GM12878 (cell line): ENCODE results near the gene LGALS9. TPM values are rescaled to one million over a fixed set of nuclear protein-coding genes. Genes with fewer than 3 reads are reported as not detected.

Experiments
- ATAC-seq: fragments of 200-7000 bp; cut with Tn5 transposase; 3 replicates; pipeline ENCODE4 v1.9.1; 2020; ENCODE audit warnings: mild to moderate bottlenecking, moderate library complexity
- BruUV-seq: library from RNA; stranded (reverse); fragments of 400-500 nt; replicated peaks from 2 replicates; lab custom pipeline; 2021; lab: Mats Ljungman, UMichigan
- CTCF ChIA-PET: fragments of 300-600 bp; sonication (Branson Sonifier 250); formaldehyde crosslinking; extraction: SDS; loops from one replicate; lab custom pipeline; 2021; ENCODE audit warnings: inconsistent platforms; lab: Yijun Ruan, JAX
- POLR2A ChIA-PET: fragments of 350-600 bp; formaldehyde crosslinking; extraction: SDS; loops from one replicate; lab custom pipeline; 2021; ENCODE audit warnings: inconsistent platforms; lab: Charles Lee
- RAD21 ChIA-PET: fragments of 300-600 bp; sonication (Branson Sonifier 250); formaldehyde crosslinking; loops from one replicate; lab custom pipeline; 2023; ENCODE audit warnings: antibody characterized with exemption; ENCODE audit not compliant: unreplicated experiment; lab: Charles Lee
- SMC1A ChIA-PET: fragments of 300-600 bp; sonication (Branson Sonifier 250); formaldehyde crosslinking; loops from one replicate; lab custom pipeline; 2023; ENCODE audit not compliant: unreplicated experiment, uncharacterized antibody; lab: Charles Lee
- DNase-seq: peaks from one replicate; pipeline ENCODE4 v3.0.0-alpha.2; 2011; ENCODE audit warnings: low read depth, low spot score
- FAIRE-seq: peaks from 3 replicates; lab custom pipeline; 2011; peaks lifted over from hg19 to GRCh38; lab: Jason Lieb, UNC
- H2AFZ ChIP-seq: 2 replicates; pipeline ENCODE4 v1.6.0; 2011; ENCODE audit warnings: low read depth, low read length, control low read depth; ENCODE audit not compliant: control insufficient read depth
- H3K27ac ChIP-seq: 2 replicates; pipeline ENCODE4 v1.5.1; 2011; ENCODE audit warnings: control low read depth; ENCODE audit not compliant: control insufficient read depth, insufficient read depth
- H3K27me3 ChIP-seq, 2 experiments: replicated peaks in 1 of 2; 2 replicates each; pipeline versions ENCODE4 v1.6.0 to v1.6.1; 2011; ENCODE audit warnings: low read length in 1 of 2; ENCODE audit not compliant: control insufficient read depth in 2 of 2, insufficient read depth in 2 of 2
- H3K36me3 ChIP-seq, 2 experiments: 2 replicates each; pipeline ENCODE4 v1.5.1; 2011; ENCODE audit warnings: low read length in 1 of 2; ENCODE audit not compliant: control insufficient read depth in 2 of 2, insufficient read depth in 2 of 2
- H3K4me1 ChIP-seq: 2 replicates; pipeline ENCODE4 v1.6.1; 2011; ENCODE audit warnings: mild to moderate bottlenecking, low read length, moderate library complexity, mixed read lengths; ENCODE audit not compliant: control insufficient read depth, insufficient read depth
- H3K4me2 ChIP-seq: 2 replicates; pipeline ENCODE4 v1.6.0; 2011; ENCODE audit warnings: control low read depth; ENCODE audit not compliant: control insufficient read depth, insufficient read depth
- H3K4me3 ChIP-seq: fragments of 200-600 bp; sonication (generic); 2 replicates; pipeline ENCODE4 v1.5.1; 2016
- H3K79me2 ChIP-seq: 2 replicates; pipeline ENCODE4 v1.6.0; 2011; ENCODE audit warnings: low read length; ENCODE audit not compliant: control insufficient read depth, insufficient read depth
- H3K9ac ChIP-seq: 2 replicates; pipeline ENCODE4 v1.8.0; 2011; ENCODE audit warnings: low read length, control low read depth, mixed read lengths; ENCODE audit not compliant: control insufficient read depth, insufficient read depth
- H3K9me3 ChIP-seq: replicated peaks from 3 replicates; pipeline ENCODE4 v1.5.1; 2011; ENCODE audit warnings: mild to moderate bottlenecking, low read length; ENCODE audit not compliant: control insufficient read depth, insufficient read depth
- H4K20me1 ChIP-seq: 2 replicates; pipeline ENCODE4 v1.6.0; 2011; ENCODE audit not compliant: control insufficient read depth, insufficient read depth
- BHLHE40 ChIP-seq, 2 experiments: fragments of 450-650 bp in 1 of 2; IDR thresholded peaks; 2 replicates each; pipeline ENCODE4 v1.6.1; 2011 to 2017; ENCODE audit warnings: low read depth in 2 of 2, borderline replicate concordance in 1 of 2, improper control_type of control experiment in 1 of 2, low read length in 1 of 2, mild to moderate bottlenecking in 1 of 2
- SIN3A ChIP-seq: IDR thresholded peaks from 2 replicates; pipeline ENCODE4 v1.6.1; 2012; ENCODE audit warnings: low read depth, low read length, improper control_type of control experiment
- STAT3 ChIP-seq: IDR thresholded peaks from 2 replicates; pipeline ENCODE4 v1.6.1; 2011; ENCODE audit warnings: low read depth, low read length, improper control_type of control experiment
- ZNF274 ChIP-seq: IDR thresholded peaks from one replicate; pipeline ENCODE4 v1.8.0; 2011; ENCODE audit not compliant: insufficient read length, insufficient read depth
- ZNF622 ChIP-seq: fragments of 450-650 bp; IDR thresholded peaks from 2 replicates; pipeline ENCODE4 v1.6.1; 2017; ENCODE audit warnings: mild to moderate bottlenecking, inconsistent platforms
- WGBS: methylation state at CpG from one replicate; pipeline ENCODE4 v1.1.6; 2016; ENCODE audit warnings: low lambda C conversion rate; ENCODE audit not compliant: insufficient replicate concordance, insufficient coverage; ENCODE audit errors: missing lambda C conversion rate; 5-methylcytosine and 5-hydroxymethylcytosine counted together
- in situ Hi-C: fragments of 300-500 bp; cut with MboI; formaldehyde crosslinking; loops from 9 replicates; pipeline ENCODE4 v1.14.3; 2018; ENCODE audit warnings: mixed read lengths
- intact Hi-C: fragments of 100-400 bp; cut with micrococcal nuclease; formaldehyde crosslinking; loops from one replicate; pipeline ENCODE4 v1.14.2; 2022; ENCODE audit not compliant: unreplicated experiment
- polyA plus RNA-seq, 11 experiments: library from polyadenylated mRNA; depleted of rRNA in 4 of 11; unstranded in 6 of 11; stranded (reverse) in 5 of 11; fragments of >200 nt; fragmentation: Nextera tagmentation in 4 of 11; fragmentation: Illumina TruSeq in 1 of 11; extraction: Ambion mirVana in 4 of 11; extraction: Trizol in 1 of 11; gene quantifications; 1 replicate in 1 of 11; 2 replicates in 10 of 11; pipeline versions ENCODE4 v1.2.1 to v1.2.3, GENCODE V29; 2011 to 2016; ENCODE audit warnings: inconsistent platforms in 2 of 11, missing spikeins in 2 of 11, low read depth in 1 of 11
- total RNA-seq, 4 experiments: library from RNA; depleted of rRNA in 3 of 4; stranded (reverse); fragments of >200 nt in 3 of 4; fragmentation: Illumina TruSeq in 1 of 4; extraction: Trizol in 1 of 4; gene quantifications; 2 replicates each; pipeline versions ENCODE4 v1.2.1 to v1.2.3, GENCODE V29; 2013 to 2021
- TF ChIP-seq, protein P1 (sequence below): IDR thresholded peaks from 2 replicates; pipeline ENCODE4 v1.6.1; 2011; ENCODE audit warnings: low read depth, mild to moderate bottlenecking, low read length, moderate library complexity, borderline replicate concordance; ENCODE audit errors: extremely low read depth
- TF ChIP-seq, protein P2 (sequence below): fragments of 450-650 bp; IDR thresholded peaks from 2 replicates; pipeline ENCODE4 v1.6.1; 2016; ENCODE audit warnings: mild to moderate bottlenecking
- TF ChIP-seq, protein P3 (sequence below): IDR thresholded peaks from 2 replicates; pipeline ENCODE4 v1.6.1; 2012; ENCODE audit warnings: mild to moderate bottlenecking, low read depth, low read length
- TF ChIP-seq, protein P4 (sequence below): IDR thresholded peaks from 2 replicates; pipeline ENCODE4 v1.6.1; 2011; ENCODE audit warnings: mild to moderate bottlenecking, low read depth, low read length, moderate library complexity; ENCODE audit not compliant: insufficient replicate concordance
- TF ChIP-seq, protein P5 (sequence below): fragments of 450-650 bp; IDR thresholded peaks from 2 replicates; pipeline ENCODE4 v1.6.1; 2017; ENCODE audit warnings: mild to moderate bottlenecking
- TF ChIP-seq, protein P6 (sequence below): fragments of 450-650 bp; IDR thresholded peaks from 2 replicates; pipeline ENCODE4 v1.6.1; 2014; ENCODE audit warnings: mild to moderate bottlenecking

Gene LGALS9
- total and polyA plus RNA-seq, 10 of the 15 experiments (the other 5 are each of a cell fraction or from before 2014, with no cell fraction given), result 22.5 to 294 (median 155) TPM

DNA sequence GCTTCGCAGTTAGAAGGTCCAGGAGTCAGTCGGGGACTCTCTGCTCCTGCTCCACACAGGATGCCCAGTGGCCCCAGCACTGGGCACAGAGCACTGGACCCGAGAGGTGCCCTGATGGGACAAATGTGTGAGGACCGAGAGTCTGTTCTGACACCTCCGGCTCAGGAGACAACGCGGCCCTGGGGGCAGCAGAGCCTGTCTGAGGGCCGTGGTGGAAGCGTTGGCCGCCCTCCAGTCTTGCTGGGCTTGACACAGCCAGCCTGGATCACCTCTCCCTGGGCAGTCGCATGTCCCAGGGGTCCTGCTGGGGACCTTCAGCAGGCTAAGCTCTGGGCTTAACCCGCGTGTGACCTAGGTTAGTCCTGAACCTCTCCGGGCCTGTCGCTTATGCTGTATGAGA lies 23.1 kb downstream of the LGALS9 start:
- RAD21 ChIA-PET, result interaction anchor here (0.6 to 2.5 kb wide), 8 partner anchors 19 to 597 kb away, joined by 3 to 31 read pairs (median 4); no protein-coding TSS in a partner anchor
- Histone ChIP-seq H3K4me2 (no peak overlapping the region), H3K36me3 (no peaks in the 10 kb centered on the region; a peak in 1 of 4 replicates), H4K20me1 (no peaks in the 10 kb centered on the region), H3K79me2 (no peaks in the 10 kb centered on the region), H3K9me3 (no peaks in the 10 kb centered on the region), H3K4me3 (no peak overlapping the region), H3K27ac (no peak overlapping the region), H3K27me3 (no peaks in the 10 kb centered on the region), H3K4me1 (no peaks in the 10 kb centered on the region), H3K9ac (no peak overlapping the region), H2AFZ (peak overlapping the region; percentile 78)
- in situ Hi-C loops (loop anchor here (10.0 kb wide), 1 partner anchor 49 kb away; no protein-coding TSS in a partner anchor), intact Hi-C loops (loop anchor here (1.0 to 5.0 kb wide), 4 partner anchors 102 to 412 kb away; no protein-coding TSS in a partner anchor)
- 90% methylated on average over 15 of the region's 15 CpGs for whole genome bisulfite sequencing
- POLR2A ChIA-PET, result no interaction called here
- SMC1A ChIA-PET, result interaction anchor here (1.0 to 1.5 kb wide), 7 partner anchors 39 to 416 kb away, joined by 3 to 22 read pairs (median 3); no protein-coding TSS in a partner anchor
- no TSS peak for BruUV-seq
- DNase-seq, result no peak
- CTCF ChIA-PET, result interaction anchor here (0.7 to 10.5 kb wide), 33 partner anchors 8 to 681 kb away, joined by 3 to 134 read pairs (median 4); partner anchors contain the start of genes IFT20, LGALS9 and TNFAIP1
- FAIRE-seq, result no peak
- TF ChIP-seq, protein P1, sequence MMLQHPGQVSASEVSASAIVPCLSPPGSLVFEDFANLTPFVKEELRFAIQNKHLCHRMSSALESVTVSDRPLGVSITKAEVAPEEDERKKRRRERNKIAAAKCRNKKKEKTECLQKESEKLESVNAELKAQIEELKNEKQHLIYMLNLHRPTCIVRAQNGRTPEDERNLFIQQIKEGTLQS, result no peak
- TF ChIP-seq ZNF274, result no peak
- TF ChIP-seq, protein P2, sequence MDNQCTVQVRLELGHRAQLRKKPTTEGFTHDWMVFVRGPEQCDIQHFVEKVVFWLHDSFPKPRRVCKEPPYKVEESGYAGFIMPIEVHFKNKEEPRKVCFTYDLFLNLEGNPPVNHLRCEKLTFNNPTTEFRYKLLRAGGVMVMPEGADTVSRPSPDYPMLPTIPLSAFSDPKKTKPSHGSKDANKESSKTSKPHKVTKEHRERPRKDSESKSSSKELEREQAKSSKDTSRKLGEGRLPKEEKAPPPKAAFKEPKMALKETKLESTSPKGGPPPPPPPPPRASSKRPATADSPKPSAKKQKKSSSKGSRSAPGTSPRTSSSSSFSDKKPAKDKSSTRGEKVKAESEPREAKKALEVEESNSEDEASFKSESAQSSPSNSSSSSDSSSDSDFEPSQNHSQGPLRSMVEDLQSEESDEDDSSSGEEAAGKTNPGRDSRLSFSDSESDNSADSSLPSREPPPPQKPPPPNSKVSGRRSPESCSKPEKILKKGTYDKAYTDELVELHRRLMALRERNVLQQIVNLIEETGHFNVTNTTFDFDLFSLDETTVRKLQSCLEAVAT, result no peak
- TF ChIP-seq, protein P3, sequence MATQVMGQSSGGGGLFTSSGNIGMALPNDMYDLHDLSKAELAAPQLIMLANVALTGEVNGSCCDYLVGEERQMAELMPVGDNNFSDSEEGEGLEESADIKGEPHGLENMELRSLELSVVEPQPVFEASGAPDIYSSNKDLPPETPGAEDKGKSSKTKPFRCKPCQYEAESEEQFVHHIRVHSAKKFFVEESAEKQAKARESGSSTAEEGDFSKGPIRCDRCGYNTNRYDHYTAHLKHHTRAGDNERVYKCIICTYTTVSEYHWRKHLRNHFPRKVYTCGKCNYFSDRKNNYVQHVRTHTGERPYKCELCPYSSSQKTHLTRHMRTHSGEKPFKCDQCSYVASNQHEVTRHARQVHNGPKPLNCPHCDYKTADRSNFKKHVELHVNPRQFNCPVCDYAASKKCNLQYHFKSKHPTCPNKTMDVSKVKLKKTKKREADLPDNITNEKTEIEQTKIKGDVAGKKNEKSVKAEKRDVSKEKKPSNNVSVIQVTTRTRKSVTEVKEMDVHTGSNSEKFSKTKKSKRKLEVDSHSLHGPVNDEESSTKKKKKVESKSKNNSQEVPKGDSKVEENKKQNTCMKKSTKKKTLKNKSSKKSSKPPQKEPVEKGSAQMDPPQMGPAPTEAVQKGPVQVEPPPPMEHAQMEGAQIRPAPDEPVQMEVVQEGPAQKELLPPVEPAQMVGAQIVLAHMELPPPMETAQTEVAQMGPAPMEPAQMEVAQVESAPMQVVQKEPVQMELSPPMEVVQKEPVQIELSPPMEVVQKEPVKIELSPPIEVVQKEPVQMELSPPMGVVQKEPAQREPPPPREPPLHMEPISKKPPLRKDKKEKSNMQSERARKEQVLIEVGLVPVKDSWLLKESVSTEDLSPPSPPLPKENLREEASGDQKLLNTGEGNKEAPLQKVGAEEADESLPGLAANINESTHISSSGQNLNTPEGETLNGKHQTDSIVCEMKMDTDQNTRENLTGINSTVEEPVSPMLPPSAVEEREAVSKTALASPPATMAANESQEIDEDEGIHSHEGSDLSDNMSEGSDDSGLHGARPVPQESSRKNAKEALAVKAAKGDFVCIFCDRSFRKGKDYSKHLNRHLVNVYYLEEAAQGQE, result no peak
- TF ChIP-seq, protein P4, sequence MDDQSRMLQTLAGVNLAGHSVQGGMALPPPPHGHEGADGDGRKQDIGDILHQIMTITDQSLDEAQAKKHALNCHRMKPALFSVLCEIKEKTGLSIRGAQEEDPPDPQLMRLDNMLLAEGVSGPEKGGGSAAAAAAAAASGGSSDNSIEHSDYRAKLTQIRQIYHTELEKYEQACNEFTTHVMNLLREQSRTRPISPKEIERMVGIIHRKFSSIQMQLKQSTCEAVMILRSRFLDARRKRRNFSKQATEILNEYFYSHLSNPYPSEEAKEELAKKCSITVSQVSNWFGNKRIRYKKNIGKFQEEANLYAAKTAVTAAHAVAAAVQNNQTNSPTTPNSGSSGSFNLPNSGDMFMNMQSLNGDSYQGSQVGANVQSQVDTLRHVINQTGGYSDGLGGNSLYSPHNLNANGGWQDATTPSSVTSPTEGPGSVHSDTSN, result no peak
- TF ChIP-seq, protein P5, sequence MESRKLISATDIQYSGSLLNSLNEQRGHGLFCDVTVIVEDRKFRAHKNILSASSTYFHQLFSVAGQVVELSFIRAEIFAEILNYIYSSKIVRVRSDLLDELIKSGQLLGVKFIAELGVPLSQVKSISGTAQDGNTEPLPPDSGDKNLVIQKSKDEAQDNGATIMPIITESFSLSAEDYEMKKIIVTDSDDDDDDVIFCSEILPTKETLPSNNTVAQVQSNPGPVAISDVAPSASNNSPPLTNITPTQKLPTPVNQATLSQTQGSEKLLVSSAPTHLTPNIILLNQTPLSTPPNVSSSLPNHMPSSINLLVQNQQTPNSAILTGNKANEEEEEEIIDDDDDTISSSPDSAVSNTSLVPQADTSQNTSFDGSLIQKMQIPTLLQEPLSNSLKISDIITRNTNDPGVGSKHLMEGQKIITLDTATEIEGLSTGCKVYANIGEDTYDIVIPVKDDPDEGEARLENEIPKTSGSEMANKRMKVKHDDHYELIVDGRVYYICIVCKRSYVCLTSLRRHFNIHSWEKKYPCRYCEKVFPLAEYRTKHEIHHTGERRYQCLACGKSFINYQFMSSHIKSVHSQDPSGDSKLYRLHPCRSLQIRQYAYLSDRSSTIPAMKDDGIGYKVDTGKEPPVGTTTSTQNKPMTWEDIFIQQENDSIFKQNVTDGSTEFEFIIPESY, result no peak
- TF ChIP-seq, protein P6, sequence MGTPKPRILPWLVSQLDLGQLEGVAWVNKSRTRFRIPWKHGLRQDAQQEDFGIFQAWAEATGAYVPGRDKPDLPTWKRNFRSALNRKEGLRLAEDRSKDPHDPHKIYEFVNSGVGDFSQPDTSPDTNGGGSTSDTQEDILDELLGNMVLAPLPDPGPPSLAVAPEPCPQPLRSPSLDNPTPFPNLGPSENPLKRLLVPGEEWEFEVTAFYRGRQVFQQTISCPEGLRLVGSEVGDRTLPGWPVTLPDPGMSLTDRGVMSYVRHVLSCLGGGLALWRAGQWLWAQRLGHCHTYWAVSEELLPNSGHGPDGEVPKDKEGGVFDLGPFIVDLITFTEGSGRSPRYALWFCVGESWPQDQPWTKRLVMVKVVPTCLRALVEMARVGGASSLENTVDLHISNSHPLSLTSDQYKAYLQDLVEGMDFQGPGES, result no peak
- no peak for TF ChIP-seq SIN3A
- TF ChIP-seq ZNF622, result no peak
- TF ChIP-seq BHLHE40 (IDR thresholded peaks at IDR 0.05; ENCODE audit: borderline replicate concordance in 1 of 2, low read depth in 2 of 2, low read length in 1 of 2), result no peak
- TF ChIP-seq STAT3, result no peak
- ATAC-seq, result no peak
